Measurements from ENCODE around the gene NRSN2.

DNA sequence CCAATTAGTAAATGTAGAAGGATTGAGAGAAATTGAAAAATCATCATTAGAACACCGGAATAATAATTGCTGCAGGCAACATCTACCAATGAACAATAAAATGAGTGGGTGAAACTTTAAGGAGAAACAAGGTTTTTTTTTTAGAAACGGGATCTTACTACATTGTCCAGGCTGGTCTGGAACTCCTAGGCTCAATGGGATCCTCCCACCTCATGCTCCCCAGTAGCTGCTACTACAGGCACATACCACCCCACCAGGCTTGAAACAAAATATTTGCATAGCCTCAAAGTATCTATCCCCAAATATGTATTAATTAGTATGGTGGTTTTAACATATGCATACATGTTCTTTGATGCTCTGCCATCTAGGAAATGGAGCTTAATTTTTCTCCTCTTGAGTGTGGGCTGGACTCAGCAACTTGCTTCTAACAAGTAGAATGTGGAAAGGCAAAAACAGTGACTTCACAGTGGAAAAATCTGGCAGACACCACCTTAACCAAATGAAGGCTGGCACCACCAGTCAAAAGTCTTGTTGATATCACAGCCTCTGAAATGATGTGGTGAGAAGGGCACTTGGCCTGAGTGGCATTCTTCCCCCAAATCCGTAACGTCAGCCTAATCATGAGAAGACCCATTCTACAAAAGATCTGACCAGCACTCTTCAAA is 12.1 kb downstream of the NRSN2 start:
- no peak for TF ChIP-seq SP1 (IDR thresholded peaks at IDR 0.05)
- TF ChIP-seq TARDBP (IDR thresholded peaks at IDR 0.05): no peak
- no peak for TF ChIP-seq NFRKB (IDR thresholded peaks at IDR 0.05)
- TF ChIP-seq BHLHE40 (IDR thresholded peaks at IDR 0.05; ENCODE audit: borderline replicate concordance): no peak
- TF ChIP-seq FOXK2 (IDR thresholded peaks at IDR 0.05): no peak
- TF ChIP-seq HDGF (IDR thresholded peaks at IDR 0.05; ENCODE audit: borderline replicate concordance): no peak

Measured in HEK293T (cell line).